A549 (cell line): Measurements from ENCODE around the gene C1orf53.

Source experiments
- CHD2 ChIP-seq: fragments of 150-350 bp; IDR thresholded peaks from 2 replicates; pipeline ENCODE4 v1.6.1; 2014; ENCODE audit warnings: low read length; ENCODE audit not compliant: partially characterized antibody
- HDAC2 ChIP-seq: fragments of 200-600 bp; sonication (generic); IDR thresholded peaks from 2 replicates; pipeline ENCODE4 v1.6.1; 2016
- JUN ChIP-seq, 2 experiments: fragments of >200 bp; sonication (Bioruptor Twin); formaldehyde crosslinking; IDR thresholded peaks; 2 replicates in 1 of 2; 3 replicates in 1 of 2; pipeline ENCODE4 v1.6.1; 2016 to 2017
- MAFK ChIP-seq: fragments of 450-650 bp; IDR thresholded peaks from 2 replicates; pipeline ENCODE4 v1.6.1; 2014; ENCODE audit not compliant: partially characterized antibody
- MYC ChIP-seq: IDR thresholded peaks from 2 replicates; pipeline ENCODE4 v1.6.1; 2012; ENCODE audit warnings: mild to moderate bottlenecking, inconsistent platforms, low read length, improper control_type of control experiment, borderline replicate concordance
- NFE2L2 ChIP-seq: fragments of 150-350 bp; conservative IDR thresholded peaks from 2 replicates; pipeline ENCODE4 v1.6.1; 2014; ENCODE audit warnings: low read length
- POLR2A ChIP-seq: IDR thresholded peaks from 2 replicates; pipeline ENCODE4 v1.6.1; 2012; ENCODE audit warnings: mild to moderate bottlenecking, low read length
- RAD21 ChIP-seq, 2 experiments: fragments of >200 bp in 1 of 2; sonication (Bioruptor Twin) in 1 of 2; formaldehyde crosslinking in 1 of 2; IDR thresholded peaks in 1 of 2; conservative IDR thresholded peaks in 1 of 2; 2 replicates in 1 of 2; 3 replicates in 1 of 2; pipeline ENCODE4 v1.6.1; 2012 to 2018; ENCODE audit warnings: inconsistent platforms in 1 of 2
- TF ChIP-seq, protein P1 (sequence below): fragments of >200 bp; sonication (Bioruptor Twin); formaldehyde crosslinking; IDR thresholded peaks from 3 replicates; pipeline ENCODE4 v1.6.1; 2016
- TF ChIP-seq, protein P2 (sequence below): fragments of >200 bp; sonication (Bioruptor Twin); formaldehyde crosslinking; IDR thresholded peaks from 3 replicates; pipeline ENCODE4 v1.5.1; 2016
- TF ChIP-seq, protein P3 (sequence below): fragments of 450-650 bp; IDR thresholded peaks from 2 replicates; pipeline ENCODE4 v1.6.1; 2014; ENCODE audit warnings: antibody characterized with exemption

DNA sequence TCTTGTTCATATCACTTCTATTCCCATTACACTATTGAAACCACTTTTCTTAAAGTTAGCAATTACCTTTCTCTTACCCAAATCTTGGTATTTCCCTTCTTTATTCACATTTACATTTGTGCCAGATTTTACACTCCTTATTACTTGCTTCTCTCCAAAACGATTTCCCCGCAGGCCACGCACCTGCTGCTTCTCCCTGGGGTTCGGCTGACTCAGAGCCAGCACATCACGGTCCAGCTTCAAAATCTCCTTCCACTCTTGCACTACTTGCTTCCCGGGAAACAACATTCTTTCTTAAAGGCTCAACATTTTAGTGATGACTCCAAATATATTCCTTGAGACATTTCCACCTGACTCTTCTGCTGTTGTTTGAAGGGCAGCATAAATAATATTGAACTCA lies 35.5 kb downstream of the C1orf53 start:
- no peak for TF ChIP-seq CHD2
- TF ChIP-seq NFE2L2 = no peak
- TF ChIP-seq, protein P1, sequence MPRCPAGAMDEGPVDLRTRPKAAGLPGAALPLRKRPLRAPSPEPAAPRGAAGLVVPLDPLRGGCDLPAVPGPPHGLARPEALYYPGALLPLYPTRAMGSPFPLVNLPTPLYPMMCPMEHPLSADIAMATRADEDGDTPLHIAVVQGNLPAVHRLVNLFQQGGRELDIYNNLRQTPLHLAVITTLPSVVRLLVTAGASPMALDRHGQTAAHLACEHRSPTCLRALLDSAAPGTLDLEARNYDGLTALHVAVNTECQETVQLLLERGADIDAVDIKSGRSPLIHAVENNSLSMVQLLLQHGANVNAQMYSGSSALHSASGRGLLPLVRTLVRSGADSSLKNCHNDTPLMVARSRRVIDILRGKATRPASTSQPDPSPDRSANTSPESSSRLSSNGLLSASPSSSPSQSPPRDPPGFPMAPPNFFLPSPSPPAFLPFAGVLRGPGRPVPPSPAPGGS = no peak
- TF ChIP-seq HDAC2 = no peak
- TF ChIP-seq, protein P2, sequence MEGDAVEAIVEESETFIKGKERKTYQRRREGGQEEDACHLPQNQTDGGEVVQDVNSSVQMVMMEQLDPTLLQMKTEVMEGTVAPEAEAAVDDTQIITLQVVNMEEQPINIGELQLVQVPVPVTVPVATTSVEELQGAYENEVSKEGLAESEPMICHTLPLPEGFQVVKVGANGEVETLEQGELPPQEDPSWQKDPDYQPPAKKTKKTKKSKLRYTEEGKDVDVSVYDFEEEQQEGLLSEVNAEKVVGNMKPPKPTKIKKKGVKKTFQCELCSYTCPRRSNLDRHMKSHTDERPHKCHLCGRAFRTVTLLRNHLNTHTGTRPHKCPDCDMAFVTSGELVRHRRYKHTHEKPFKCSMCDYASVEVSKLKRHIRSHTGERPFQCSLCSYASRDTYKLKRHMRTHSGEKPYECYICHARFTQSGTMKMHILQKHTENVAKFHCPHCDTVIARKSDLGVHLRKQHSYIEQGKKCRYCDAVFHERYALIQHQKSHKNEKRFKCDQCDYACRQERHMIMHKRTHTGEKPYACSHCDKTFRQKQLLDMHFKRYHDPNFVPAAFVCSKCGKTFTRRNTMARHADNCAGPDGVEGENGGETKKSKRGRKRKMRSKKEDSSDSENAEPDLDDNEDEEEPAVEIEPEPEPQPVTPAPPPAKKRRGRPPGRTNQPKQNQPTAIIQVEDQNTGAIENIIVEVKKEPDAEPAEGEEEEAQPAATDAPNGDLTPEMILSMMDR = no peak
- no peak for TF ChIP-seq MAFK
- TF ChIP-seq, protein P3, sequence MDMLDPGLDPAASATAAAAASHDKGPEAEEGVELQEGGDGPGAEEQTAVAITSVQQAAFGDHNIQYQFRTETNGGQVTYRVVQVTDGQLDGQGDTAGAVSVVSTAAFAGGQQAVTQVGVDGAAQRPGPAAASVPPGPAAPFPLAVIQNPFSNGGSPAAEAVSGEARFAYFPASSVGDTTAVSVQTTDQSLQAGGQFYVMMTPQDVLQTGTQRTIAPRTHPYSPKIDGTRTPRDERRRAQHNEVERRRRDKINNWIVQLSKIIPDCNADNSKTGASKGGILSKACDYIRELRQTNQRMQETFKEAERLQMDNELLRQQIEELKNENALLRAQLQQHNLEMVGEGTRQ = no peak
- no peak for TF ChIP-seq RAD21 (conservative IDR thresholded peaks at IDR 0.05 in 1 of 2, IDR thresholded peaks at IDR 0.05 in 1 of 2)
- TF ChIP-seq POLR2A = no peak
- no peak for TF ChIP-seq MYC
- no peak for TF ChIP-seq JUN (IDR thresholded peaks at IDR 0.05)
